Stimulated activated CD4-positive, alpha-beta T cell treated with anti-CD3 and anti-CD28 coated beads, Interleukin-4, amount 100 ng/mL, for 4 hours (primary cell): Measurements from ENCODE around the gene TASL.
"Not testable (repeated sequence)": the region's sequence is repeated elsewhere in the genome, so short reads cannot be mapped to it uniquely, and the experiment has no call there.

Experiments
- DNase-seq, 2 experiments: peaks; one replicate each; pipeline ENCODE4 v3.0.0-alpha.2; 2020

TASL gene

GRCh38 chrX:30577362-30577991 lies at the start of gene TASL:
TASL (minus strand) TSS chrX:30577766; CDS start chrX:30560355, 17,411 bp downstream.
- peak in 1 of 2 experiments; percentile 6 for DNase-seq

- DNase-seq = no peak
These were observed 48.8 kb upstream of the TASL start for GRCh38 chrX:30626402-30626801.

GRCh38 chrX:30622361-30622760 lies 44.8 kb upstream of the TASL start:
- no peak for DNase-seq

- DNase-seq = no peak
These were observed 43.5 kb upstream of the TASL start for GRCh38 chrX:30620980-30621618.

- DNase-seq = no peak
These were observed 42.6 kb upstream of the TASL start for GRCh38 chrX:30620125-30620524.

- DNase-seq = no peak
These were observed 40.7 kb upstream of the TASL start for GRCh38 chrX:30618160-30618765.

GRCh38 chrX:30615229-30615628 lies 37.7 kb upstream of the TASL start:
- DNase-seq = no peak

- no peak for DNase-seq
These were observed 36.2 kb upstream of the TASL start for GRCh38 chrX:30613721-30614120.

GRCh38 chrX:30612250-30612655 lies 34.7 kb upstream of the TASL start:
- no peak for DNase-seq

- DNase-seq = no peak
These were observed 32.5 kb upstream of the TASL start for GRCh38 chrX:30610026-30610425.

GRCh38 chrX:30607155-30607554 lies 29.6 kb upstream of the TASL start:
- DNase-seq = no peak

- DNase-seq = not testable (repeated sequence)
These were observed 23.0 kb upstream of the TASL start for GRCh38 chrX:30600269-30601176.

- no peak for DNase-seq
These were observed 19.8 kb upstream of the TASL start for GRCh38 chrX:30597216-30598012.

- peak in 1 of 2 experiments; percentile 3 for DNase-seq
These were observed 16.1 kb upstream of the TASL start for GRCh38 chrX:30593440-30594200.

GRCh38 chrX:30592831-30593230 lies 15.3 kb upstream of the TASL start:
- DNase-seq = no peak

GRCh38 chrX:30590368-30590767 lies 12.8 kb upstream of the TASL start:
- DNase-seq = no peak

- DNase-seq = no peak
These were observed 11.8 kb upstream of the TASL start for GRCh38 chrX:30589146-30589888.

- no peak for DNase-seq
These were observed 8.9 kb upstream of the TASL start for GRCh38 chrX:30586516-30586915.

GRCh38 chrX:30582664-30583063 lies 5.1 kb upstream of the TASL start:
- no peak for DNase-seq

GRCh38 chrX:30580641-30581040 lies 3.1 kb upstream of the TASL start:
- no peak for DNase-seq

- no peak for DNase-seq
These were observed 685 bp downstream of the TASL start for GRCh38 chrX:30576881-30577280.
